ENCODE data around the gene NCAN.

DNA sequence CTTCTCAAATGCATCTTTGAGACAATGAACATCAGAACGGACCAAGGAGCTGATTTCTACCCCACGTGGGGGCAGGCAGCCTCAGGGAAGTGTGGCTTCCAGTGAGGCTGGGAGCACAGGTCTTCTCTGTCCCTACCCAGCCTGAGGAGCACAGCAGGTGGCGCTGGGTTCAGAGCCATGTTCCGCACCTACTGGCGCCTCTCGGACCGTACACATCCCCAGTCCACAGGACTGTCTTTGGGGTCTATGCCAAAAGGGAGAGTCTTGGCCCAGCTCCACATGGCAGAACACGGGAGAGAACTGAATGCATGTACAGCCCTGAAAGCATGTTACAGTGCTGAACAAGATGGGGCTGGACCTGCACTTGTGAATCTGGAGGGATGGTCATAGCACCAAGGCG lies 86.0 kb downstream of the NCAN start:
- TF ChIP-seq POLR2AphosphoS5 (IDR thresholded peaks at IDR 0.05; ENCODE audit: low read depth, low read length) (no peak), EZH2 (IDR thresholded peaks at IDR 0.05; ENCODE audit: low read depth, low read length, severe bottlenecking) (no peak), JUND (IDR thresholded peaks at IDR 0.05; ENCODE audit: low read length) (no peak), GABPA (IDR thresholded peaks at IDR 0.05; ENCODE audit: borderline replicate concordance, insufficient read depth, low read length) (no peak), TCF12 (IDR thresholded peaks at IDR 0.05; ENCODE audit: low read depth, low read length) (no peak), TAF1 (IDR thresholded peaks at IDR 0.05; ENCODE audit: low read depth, low read length) (no peak), NRF1 (IDR thresholded peaks at IDR 0.05; ENCODE audit: low read depth, low read length) (no peak)
